IPS DF 19.7 (cell line): Measurements from ENCODE around the gene ASIC2.

Experiments
- DNase-seq: peaks from one replicate; pipeline ENCODE4 v3.0.0-alpha.2; 2013; ENCODE audit warnings: low read depth, low spot score

The ASIC2 gene

DNA sequence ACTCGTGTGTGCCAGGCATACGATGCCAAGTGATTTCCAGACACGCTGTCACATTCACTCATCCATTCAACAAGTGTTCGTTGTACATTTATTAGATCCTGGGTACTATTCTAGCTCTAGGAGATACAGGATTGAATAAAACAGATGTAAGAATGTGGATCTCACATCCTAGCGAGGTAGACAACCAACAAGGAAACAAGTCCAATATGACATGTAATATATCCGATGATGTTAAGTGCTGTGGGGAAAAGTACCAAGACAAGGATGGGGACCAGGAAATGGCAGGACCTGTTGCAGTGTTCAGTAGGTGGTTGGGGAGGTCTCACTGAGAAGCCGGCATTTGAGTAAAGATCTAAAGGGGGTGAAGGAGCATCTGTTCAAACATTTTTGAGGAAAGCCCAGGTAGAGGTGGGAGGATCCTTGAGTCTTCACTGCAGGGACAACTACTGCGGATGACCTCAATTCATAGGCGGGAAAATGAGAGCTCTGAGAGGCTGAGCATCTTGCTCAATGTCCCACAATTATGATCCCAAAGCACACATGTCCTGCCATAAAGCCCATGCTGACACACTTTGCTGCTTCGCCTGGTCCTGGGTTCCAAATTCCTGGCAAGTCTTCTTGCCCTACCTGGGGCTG lies 129.4 kb downstream of the ASIC2 start:
- DNase-seq: no peak

DNA sequence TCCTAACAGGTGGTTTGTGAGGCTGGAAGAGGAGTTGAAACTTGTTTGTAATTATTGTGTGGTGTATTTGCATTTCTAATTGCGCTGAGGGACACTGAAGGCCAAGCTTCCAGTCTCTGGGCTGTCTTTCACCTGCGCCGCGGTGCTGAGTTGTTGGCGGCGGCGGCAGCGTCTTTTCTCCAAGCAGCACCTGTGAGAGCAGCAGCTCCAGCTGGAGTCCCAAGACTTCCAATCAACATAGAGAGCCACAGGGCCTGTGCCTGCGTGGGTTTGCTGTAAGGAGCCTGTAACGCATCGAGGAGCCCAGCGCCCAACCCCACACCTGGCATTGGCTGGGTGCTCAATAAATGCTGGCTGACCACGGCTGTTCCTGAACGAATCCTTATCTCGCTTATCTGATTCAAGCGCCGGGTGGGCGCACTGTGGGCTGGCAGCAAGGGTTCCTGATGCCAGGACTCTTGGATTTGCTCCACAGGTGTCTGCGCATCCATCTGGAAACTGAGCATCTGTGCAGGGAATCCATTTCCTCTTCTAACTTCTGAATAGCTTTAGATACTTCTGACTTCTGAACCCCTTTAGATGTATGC lies 138.1 kb downstream of the ASIC2 start:
- DNase-seq: no peak

DNA sequence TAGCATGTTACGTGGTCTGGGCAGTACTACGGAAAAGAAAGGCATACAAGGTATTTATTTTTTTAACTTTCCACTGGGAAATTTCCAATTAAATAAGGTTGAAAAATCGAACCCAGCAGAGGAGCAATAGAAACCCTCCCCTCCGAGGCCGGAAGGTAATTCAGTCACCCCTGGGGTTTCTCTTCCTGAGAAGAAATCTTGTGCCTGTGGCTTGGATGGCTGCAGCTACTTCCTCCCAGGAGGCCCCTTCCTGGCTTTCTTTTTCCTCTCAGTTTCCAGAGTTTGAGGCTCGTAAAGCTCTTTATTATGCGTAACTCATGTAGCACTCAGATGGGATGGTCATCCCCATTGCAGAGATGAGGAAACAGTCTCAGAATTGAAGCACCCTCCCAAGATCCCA lies 140.3 kb downstream of the ASIC2 start:
- DNase-seq: no peak

DNA sequence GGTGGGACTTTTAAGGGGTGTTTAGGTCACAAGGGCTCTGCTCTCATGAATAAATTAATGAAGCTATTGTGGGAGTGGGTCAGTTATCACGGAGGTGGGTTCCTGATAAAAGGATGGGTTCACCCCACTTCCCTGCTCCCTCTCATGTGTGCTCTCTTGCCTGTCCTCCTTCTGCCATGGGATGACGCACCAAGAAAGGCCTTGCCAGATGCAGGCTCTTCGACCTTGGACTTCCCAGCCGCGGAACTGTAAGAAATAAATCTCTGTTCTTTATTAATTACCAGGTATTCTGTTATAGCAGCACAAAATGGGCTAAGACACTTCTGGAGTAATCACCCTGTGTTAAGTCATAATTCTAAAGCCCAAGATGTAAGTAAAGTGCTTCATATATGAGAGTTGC lies 141.5 kb downstream of the ASIC2 start:
- DNase-seq: no peak

DNA sequence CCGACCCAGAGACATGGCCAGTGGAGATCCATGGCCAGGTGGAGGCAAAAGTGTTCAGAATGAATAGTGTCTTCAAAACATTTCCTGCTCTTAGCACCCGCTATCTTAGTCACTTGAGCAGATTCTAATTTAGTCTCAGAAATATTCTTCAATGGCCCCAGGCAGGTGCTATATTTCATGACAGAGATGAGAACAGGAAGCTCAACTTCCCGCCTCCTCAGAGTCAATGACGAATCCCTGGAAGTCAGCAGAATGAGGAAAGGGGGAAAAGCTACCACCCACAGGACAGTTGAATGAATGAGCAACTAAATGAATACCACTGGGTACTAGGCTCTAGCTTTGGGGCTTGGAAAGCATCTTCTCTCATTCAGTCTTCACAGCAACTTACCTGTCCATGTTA lies 147.2 kb downstream of the ASIC2 start:
- DNase-seq: no peak

DNA sequence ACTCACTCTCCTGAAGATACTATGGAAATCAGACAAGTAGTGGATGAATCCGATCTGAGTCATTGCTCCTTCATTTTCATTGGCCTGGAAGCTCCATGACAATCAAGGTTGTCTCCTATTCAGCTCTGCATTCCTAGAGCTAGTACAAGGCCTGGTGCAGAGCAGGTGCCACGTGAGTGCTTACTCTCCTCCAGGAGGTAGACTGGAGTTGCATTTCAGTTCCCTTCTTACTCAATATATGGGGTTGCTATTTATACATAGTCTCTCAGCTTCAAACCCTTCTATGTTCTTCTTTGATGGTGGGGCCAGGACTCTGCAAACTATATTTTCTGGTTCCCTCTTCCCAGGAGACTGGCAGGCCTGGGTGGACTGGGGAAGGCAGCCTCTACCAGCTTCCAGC lies 148.3 kb downstream of the ASIC2 start:
- DNase-seq: no peak

DNA sequence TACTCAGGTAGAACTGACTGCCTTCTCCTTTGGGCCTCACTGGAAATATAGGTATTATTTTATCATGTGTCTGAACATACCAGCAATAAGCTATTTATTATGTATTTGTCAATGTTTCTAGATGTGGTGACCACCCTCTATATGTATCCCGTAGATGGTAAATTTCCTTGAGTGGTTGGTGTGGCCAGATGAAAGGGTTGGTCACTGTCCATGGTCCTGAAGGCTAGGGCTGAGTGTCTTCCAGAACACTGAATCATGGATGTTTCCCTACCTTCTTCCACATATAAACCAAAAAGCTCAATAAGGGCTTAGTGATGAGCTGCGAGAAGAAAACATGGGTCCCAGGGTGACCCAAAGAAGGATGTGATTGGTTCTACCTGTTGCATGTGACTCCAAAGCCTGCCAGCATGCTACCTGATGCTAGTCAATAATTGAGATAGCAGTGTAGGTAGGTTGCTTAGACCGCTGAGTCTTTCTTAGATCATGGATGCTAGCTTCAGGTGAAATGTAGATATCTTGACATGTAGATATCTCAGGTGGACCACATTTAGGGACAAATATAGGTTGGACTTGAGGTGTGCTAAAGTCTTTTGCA lies 150.3 kb downstream of the ASIC2 start:
- DNase-seq: no peak

DNA sequence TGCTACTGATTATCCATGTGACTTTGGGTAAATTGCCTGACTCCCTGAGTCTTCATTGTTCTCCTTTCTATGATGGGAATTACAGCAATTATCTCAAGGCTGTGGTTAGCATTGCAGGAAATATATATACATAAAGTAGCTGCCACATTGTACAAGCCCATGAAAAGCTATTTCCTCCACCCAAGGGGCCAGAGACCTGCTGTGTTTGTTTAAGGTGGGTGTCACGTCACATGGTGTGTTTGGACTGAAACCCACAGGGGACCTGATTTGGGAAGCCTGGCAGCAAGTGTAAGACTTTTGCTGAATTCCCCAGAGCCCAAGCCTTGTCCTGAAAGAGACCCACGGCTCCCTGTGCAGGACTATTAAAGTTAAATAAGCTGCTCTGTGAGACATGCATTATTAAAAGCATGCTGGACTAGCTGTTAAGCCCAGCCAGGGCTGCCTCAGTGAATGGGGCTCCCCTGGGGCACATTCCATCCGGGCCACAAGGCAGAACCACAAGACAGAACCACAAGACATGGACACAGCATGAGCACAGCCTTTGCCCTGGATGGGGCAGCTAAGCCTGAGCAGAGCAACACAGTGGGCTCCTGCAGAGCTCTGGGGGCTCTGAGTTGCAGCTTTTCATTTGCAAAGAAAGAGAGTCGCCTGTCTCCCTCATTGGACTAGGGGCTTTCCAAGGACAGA lies 152.5 kb downstream of the ASIC2 start:
- no peak for DNase-seq

DNA sequence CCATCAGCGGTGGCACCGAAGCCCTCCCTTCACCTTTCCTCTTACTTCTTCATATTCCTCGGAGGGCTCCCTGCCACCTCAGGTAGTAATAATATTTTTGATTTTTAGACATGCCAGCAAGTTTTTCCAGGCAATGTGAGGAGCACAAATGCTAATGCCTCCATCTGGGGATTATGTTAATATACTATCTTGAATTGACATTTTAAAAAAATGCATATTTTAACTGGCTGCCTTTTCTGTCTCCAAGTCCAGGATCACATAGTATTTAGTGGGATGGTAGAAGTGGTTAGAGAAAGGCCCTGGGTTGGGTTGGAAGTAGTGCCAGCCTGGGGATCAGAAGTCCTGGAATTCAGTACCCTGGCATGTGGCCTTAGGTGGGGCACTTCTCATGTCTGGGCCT lies 154.5 kb downstream of the ASIC2 start:
- no peak for DNase-seq

DNA sequence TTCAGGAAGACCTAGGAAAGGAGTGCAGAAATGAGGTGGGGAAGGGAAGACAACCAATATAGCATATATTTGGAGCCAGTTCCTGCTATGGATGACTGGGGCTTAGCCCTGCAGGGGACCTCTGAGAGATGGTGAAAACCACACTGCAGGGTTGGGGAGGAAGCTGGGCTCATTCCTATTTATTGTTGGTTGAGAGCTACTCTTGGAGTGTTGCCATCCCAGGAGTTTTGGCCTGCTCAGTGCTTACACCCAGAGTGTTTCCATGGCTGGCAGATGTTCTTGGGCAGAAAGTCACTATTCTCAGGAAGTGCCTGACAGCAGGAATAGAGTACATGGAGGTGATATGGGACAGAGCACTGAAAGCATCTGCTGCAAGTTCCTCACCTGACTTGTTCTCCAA lies 155.7 kb downstream of the ASIC2 start:
- DNase-seq: no peak

DNA sequence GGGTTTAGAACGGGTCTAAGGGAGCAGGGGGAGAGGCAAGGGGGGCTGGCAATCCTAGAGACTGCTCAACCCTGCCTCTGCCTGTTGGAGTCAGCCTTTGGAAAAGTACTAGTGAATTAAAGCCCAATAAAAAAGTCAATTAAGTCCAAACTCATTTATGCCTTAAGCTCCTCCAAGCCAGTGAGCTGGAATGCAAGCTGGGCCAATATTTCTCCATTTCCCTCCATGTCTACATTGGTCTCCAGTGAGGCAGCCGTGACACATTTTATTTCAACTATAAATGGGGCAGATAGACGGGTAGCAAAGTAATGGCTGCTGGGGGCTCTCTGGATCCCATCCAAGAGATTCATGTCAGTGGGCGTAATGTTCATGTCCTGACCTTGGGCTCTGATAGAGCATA lies 157.4 kb downstream of the ASIC2 start:
- DNase-seq: no peak

DNA sequence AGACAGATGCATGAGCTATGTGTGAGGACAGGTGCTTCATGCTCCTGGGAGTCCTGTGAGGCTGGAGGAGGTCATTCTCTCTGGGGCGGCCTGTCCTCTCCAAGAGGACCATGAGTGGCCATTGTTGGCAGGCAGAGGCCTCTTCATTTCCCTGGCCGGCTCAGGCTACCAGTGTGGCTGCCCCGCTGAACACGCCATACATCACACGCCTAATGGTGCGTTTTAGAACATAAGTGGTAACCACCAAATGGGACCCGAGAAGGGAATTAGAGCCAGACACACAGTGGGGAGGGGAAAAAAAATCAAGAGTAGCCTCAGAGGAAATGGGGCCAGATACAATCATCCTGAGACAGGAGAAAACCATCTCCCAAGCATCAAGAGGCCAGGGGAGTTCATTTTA lies 161.5 kb downstream of the ASIC2 start:
- DNase-seq: no peak

DNA sequence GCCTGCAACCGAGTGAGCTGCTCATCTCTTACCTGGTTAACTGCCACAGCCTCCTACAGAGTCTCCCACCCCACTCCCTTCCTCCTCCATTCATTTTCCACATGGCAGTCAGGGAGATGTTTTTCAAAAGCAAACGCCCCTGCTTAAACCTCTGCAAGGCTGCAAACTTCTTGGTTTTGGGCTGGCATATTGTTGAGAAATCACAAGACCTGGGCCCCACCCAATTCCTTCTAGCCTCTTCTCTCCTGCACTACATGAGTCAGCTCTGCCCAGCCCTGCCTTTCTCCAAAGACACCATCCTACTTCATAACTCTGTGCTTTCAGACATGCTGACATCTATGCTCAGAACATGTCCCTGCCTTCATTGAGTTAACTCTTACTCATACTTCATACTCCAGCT lies 165.4 kb downstream of the ASIC2 start:
- no peak for DNase-seq

DNA sequence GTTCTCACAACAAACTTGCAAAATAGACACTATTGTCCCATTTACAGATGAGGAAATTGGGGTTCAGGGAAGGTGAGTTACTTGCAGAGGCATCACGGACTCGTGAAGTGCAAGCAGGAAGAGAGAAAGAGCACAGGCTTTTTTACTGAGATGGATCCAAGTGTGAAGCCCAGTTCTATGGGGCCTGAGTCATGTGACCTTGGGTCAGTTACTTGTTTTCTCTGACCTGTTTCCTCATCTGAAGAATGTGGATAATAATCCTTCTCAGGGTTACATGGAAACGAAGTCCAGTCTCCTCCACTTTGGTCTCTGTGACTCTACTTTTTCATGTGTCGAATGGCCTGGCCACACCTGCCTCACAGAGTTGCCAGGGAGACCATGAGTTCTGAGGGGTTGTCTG lies 167.0 kb downstream of the ASIC2 start:
- DNase-seq: no peak

DNA sequence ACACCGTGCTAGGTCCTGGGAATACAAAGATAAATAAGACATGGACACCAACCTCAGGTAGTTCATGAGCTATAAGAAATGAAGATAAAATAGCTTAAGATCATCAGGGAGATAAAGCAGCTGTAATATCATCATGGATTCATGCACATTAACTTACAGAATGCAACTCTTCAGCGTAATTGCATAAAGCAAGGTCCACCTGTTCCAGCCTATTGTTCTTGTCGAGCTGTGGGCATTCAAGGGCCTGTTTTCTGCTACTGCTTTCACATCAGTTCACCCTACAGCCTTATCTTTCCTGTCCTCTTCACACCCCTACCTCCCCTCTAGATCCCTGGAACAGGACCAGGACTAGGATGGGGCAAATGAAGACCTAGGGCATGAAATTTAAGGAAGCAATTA lies 167.5 kb downstream of the ASIC2 start:
- no peak for DNase-seq

DNA sequence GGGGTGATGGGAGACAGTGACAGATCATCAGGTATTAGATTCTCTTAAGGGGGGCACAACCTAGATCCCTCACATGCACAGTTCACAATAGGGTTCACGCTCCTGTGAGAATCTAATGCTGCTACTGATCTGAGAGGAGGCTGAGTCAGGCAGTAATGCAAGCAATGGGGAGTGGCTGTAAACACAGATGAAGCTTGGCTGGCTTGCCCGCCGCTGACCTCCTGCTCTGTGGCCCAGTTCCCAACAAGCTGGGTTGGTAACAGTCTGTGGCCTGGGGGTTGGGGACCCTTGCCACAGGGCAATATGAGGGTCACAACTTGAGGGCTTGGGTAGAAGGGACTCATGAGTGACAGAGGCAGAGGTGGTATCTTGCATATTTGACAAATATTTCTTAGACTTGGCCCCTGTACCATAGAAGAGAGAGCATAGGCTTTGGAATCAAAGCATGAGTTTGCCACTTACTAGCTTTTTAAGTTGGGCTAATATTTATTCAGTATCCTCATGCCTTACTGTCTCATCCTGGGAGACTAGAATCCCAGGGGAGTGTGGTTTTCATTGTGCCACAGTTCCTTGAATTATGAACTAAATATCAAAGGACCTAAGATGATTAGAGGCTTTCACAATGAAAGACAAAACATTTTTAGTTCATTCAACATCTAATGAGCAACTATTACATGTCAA lies 168.1 kb downstream of the ASIC2 start:
- no peak for DNase-seq

DNA sequence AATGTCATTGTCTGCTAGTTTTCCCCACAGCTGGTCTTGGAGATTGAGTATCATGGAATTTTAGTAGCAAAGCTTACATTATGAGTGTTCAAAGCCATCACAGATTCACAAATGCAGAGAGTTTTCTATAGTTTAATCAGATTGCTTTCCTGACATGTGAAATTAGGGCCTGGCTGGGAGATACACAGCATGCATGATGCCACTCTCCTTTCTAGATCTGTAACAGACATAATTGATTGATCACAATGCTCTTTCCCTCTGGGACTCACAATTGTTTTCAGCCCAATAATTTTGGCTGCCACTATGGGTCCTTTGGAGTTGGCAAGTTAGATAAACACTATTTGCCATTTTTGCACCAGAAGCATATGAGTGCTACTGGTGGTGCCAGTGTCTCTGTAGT lies 168.9 kb downstream of the ASIC2 start:
- no peak for DNase-seq

DNA sequence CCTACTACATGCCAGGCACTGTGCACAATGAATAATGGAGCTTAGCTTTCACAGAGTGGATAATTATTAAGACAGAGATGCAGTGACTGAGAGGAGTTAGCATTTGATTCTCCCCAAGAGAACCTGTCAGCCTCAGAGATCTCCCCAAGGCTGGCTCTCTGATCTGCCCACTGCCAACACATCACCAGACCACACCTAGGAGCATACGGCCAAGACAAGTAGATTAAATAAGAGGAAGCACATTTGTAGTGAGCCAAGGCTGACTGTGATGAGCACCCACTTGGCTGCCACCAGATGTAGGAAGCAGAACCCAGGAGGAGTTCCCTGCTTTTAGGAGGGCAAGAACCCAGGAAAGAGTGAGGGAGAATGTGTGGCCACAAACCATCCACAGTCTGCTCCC lies 171.3 kb downstream of the ASIC2 start:
- DNase-seq: no peak

DNA sequence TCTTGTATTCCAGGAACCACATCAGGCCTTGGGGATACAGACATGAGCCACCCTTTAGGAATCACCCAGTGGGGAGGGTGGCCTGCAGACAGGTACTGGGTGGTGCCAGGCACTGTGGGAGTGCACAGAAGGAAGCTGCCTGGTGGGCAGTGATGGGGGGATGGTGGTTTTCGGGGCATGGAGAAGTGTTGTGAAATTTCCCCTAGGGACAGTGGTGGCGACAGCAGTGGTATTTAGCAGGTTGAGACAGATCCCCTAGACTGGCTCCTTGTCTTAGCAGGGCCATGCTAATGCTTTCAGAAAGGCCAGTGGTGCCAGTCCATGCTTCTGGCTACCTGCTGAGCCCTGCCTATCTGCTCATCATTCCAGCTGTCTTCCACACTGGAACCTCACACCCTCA lies 171.8 kb downstream of the ASIC2 start:
- no peak for DNase-seq

DNA sequence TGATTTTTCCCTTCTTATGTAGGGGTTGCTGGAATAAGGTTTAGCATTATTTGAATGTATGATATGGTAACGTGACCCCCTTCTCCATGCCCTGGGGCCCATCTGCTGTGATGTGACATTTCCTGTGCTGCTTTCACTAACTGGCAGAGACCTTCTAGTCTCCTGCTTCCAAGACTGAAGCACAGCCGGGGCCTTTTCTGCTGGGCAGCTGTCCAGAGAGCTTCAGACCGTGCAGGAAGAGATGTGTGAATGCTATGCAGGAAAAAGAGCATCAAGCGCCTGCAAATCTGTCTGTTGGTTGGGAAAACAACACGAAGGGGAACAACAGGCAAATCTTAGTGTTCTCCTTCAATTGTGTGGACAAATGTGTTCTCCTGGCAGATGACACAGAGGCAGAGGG lies 173.0 kb downstream of the ASIC2 start:
- DNase-seq: no peak

DNA sequence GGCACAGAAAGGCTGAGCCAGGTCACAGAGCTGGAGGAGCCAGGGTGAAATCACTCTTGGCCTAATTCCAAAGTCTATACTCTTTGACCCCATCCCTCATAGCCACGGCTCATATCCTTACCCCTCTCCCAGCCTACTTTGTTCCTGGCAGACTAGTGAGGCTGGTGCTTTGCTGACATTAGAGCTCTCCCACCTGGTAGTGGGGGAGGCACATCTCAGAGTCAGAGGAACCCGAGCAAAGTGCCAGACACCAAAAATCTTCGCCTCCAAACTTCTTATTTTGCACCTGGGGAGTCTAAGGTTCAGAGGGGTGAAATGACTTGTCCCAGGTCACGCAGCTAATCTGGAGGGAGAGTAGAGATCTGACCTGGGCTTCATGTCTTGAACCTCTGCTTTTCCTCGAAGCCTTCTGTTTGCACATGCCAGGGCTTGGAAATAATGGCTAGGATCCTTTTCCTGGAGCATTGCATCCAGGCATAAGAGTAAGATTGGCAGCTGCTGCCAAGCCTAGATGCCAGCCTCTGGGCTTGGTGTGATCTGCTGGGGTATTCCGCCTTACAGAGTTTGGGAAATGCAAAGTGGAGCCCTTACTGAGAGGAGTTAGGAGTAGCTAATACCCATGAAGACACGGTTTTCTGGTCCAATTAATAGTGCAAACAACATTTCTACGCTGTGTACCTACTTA lies 174.6 kb downstream of the ASIC2 start:
- no peak for DNase-seq

DNA sequence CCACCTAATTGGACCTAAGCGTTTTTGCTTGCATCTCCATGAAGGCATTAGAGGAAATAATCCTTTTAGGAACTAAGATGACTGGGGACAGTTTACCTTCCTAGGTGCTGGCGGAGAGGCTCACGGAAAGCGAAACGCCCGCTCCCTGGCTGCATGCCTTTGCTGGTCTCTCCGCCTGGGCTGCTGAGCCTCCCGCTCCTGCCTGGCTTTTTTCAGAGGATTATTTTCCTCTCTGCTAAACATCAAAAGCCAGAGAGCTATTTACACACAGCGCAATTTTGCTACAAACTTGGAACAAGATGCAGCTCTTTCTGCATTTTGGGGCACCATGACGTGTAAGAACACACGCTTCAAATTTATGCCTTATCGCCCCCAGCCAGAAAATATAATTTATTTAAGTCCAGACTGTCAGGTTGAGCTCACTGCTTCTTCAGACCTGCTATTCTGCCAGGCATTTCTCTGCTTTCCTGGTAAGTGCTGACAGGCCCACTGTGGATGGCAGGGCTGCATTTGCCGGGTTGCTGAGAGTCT lies 177.0 kb downstream of the ASIC2 start:
- DNase-seq: no peak
